Subcutaneous abdominal adipose tissue (tissue), 5 donors: ENCODE measurements around the gene GNA12.

ENCODE experiments used
- H3K27ac ChIP-seq: one replicate; pipeline ENCODE4 v1.7.0; 2013; ENCODE audit warnings: low read depth, mild to moderate bottlenecking, inconsistent platforms, low read length, moderate library complexity
- H3K27me3 ChIP-seq, 5 donors: one replicate each; pipeline ENCODE4 v1.7.0; 2013; ENCODE audit warnings: low read length in 5 of 5, inconsistent platforms in 1 of 5; ENCODE audit not compliant: control insufficient read depth in 5 of 5, insufficient read depth in 4 of 5
- H3K36me3 ChIP-seq, 5 donors: one replicate each; pipeline ENCODE4 v1.7.0; 2013; ENCODE audit warnings: low read length in 5 of 5; ENCODE audit not compliant: control insufficient read depth in 5 of 5, insufficient read depth in 5 of 5
- H3K4me1 ChIP-seq, 5 donors: one replicate each; pipeline ENCODE4 v1.7.0; 2013; ENCODE audit warnings: low read length in 5 of 5, mild to moderate bottlenecking in 3 of 5, moderate library complexity in 1 of 5; ENCODE audit not compliant: control insufficient read depth in 5 of 5, insufficient read depth in 5 of 5
- H3K4me3 ChIP-seq, 5 donors: one replicate each; pipeline ENCODE4 v1.7.0; 2013; ENCODE audit warnings: low read length in 5 of 5, low read depth in 1 of 5
- H3K9ac ChIP-seq, 5 donors: one replicate each; pipeline ENCODE4 v1.7.0; 2013; ENCODE audit warnings: low read length in 5 of 5, mild to moderate bottlenecking in 4 of 5, moderate library complexity in 3 of 5
- H3K9me3 ChIP-seq, 5 donors: one replicate each; pipeline ENCODE4 v1.7.0; 2013; ENCODE audit warnings: low read length in 5 of 5; ENCODE audit not compliant: control insufficient read depth in 5 of 5
- donor health status: healthy.
- donor health status: healthy.
- donor health status: healthy.
- donor health status: healthy.
- donor health status: healthy.

The GNA12 gene

DNA sequence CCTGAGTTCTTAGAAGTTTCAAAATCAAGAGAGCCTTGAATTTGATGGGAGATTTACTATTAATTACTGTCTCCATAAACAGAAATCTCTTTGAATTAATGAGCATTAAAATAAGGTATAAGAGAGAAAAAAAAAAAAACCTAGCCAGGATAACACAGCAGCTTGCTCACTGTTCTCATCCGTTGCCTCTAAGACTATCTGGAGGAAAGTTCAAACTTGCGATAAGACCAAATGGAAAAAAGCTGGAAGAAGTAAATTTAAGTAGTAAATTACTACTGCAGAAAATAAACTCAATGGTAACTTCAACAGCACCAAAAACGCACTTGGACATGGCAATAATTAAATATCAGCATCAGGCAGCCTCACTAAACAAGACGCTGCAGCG, 36.7 kb downstream of the GNA12 start:
- H3K9me3 ChIP-seq = no peaks in the 10 kb centered on the region
- peak overlapping the region in 3 of 5 donors; percentile 1 to 65 (median 45) for H3K4me3 ChIP-seq
- peaks cover 5 to 64% (median 50%) of the 10 kb centered on the region in 5 donors for H3K4me1 ChIP-seq
- peak overlapping the region in 2 of 5 donors; percentile 28 to 36 for H3K9ac ChIP-seq
- no peaks in the 10 kb centered on the region for H3K27me3 ChIP-seq
- H3K36me3 ChIP-seq = no peaks in the 10 kb centered on the region
- H3K27ac ChIP-seq = peak overlapping the region; percentile 15

DNA sequence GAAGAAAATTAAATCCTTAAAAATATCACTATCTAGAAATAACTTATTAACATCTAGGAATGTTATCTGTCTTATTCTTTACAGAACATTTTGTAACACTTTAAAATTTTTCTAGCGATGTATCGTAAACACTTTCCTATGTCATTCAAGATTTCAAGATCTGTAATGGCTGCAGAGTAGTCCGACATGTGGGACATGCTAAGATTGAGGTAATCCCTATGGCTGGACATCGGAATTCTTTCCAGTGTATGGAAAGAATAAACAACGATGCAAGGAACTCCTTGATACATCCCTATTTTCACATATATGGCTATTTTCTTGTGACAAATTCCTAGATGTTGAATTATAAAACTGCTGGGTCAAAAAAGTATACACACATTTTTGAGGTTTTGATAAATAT, 37.5 kb downstream of the GNA12 start:
- Histone ChIP-seq H3K9ac (no peak overlapping the region), H3K27ac (no peak overlapping the region), H3K4me3 (no peak overlapping the region), H3K36me3 (no peaks in the 10 kb centered on the region), H3K27me3 (no peaks in the 10 kb centered on the region), H3K4me1 (peaks cover 5 to 63% (median 50%) of the 10 kb centered on the region in 5 donors), H3K9me3 (no peaks in the 10 kb centered on the region)

DNA sequence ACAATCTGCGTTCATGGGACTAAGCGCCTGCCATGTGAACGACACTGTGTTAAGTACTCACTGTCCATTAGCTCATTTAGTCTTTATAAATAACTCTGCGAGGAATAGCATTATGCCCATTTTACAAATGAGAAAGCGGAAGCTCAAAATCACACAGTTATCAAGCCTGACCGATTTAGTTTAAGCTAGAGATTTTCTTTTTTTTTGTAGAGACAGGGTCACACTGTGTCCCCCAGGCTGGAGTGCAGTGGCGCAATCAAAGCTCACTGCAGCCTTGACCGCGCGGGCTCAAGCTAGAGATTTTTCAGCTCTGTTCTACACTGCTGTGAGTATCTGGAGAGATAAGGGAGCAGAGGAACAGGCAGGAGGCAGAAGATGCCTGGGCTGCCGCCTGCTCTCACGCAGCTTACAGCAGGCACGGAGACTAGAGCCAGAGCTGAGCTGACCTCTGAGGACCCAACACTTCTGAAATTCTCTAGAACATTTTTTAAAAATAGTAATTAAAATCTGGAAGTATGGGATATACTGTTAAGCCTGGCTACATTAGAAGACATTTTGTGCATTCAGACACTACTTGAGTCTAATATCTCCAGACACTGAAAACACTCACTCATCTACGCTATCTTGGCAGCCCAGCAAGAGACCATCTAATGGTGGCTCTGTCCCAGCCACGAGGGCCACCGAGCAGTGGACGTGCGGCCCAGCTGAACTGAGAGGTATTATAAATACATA, 38.7 kb downstream of the GNA12 start:
- no peak overlapping the region for H3K9ac ChIP-seq
- H3K36me3 ChIP-seq = no peaks in the 10 kb centered on the region
- H3K4me1 ChIP-seq = peaks cover 2 to 63% (median 49%) of the 10 kb centered on the region in 5 donors
- H3K27me3 ChIP-seq = no peaks in the 10 kb centered on the region
- H3K27ac ChIP-seq = no peak overlapping the region
- no peak overlapping the region for H3K4me3 ChIP-seq
- no peaks in the 10 kb centered on the region for H3K9me3 ChIP-seq

DNA sequence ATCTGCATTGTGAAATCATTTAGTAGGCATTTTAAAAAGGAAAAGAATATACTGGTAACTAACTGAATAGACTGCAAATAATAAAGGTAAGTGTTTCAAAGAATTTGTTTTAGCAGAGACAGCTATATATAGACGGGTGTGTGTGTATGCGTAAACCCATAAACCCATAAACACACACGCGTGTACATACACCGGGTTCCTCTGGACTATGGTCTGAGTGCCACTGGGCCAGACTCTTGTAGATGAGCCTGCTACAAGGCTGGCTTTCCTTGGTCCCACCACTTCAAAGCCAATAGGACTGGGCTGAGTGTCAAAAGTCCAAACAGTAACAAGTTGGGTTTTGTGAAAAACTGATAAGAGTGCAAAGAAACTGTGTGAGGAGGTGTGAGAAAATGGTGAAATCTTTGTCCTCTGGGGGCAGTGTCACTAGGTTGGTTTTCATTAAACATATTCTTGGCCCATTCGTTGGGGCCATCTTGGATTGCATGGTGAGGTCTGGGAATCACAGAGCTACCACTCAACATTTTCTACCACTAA, 39.8 kb downstream of the GNA12 start:
- H3K4me1 ChIP-seq = peaks cover 2 to 63% (median 47%) of the 10 kb centered on the region in 5 donors
- H3K27ac ChIP-seq = no peak overlapping the region
- H3K36me3 ChIP-seq = no peaks in the 10 kb centered on the region
- no peak overlapping the region for H3K4me3 ChIP-seq
- H3K27me3 ChIP-seq = no peaks in the 10 kb centered on the region
- H3K9ac ChIP-seq = no peak overlapping the region
- H3K9me3 ChIP-seq = no peaks in the 10 kb centered on the region

DNA sequence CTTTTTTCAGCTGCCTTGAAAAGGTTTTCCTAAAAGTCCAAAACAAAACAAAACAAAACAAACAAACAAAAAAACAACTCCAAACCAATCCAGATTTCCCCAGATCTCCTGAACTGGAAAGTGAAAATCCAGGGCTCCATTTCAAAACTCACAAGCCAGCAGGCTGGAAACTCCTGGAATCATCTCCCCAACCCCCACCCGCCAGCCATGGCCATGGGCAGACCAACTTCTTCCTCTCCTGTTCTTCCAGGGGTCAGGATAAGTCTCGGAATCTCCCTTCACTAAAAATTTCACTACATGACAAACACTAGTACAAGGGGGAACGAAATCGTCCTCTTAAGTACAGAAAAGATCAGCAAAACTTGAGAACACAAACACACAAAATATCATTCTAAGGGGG, 40.4 kb downstream of the GNA12 start:
- Histone ChIP-seq H3K36me3 (no peaks in the 10 kb centered on the region), H3K4me3 (no peak overlapping the region), H3K9ac (no peak overlapping the region), H3K27me3 (no peaks in the 10 kb centered on the region), H3K27ac (peak overlapping the region; percentile 61), H3K4me1 (peaks cover 2 to 60% (median 43%) of the 10 kb centered on the region in 5 donors), H3K9me3 (no peaks in the 10 kb centered on the region)

DNA sequence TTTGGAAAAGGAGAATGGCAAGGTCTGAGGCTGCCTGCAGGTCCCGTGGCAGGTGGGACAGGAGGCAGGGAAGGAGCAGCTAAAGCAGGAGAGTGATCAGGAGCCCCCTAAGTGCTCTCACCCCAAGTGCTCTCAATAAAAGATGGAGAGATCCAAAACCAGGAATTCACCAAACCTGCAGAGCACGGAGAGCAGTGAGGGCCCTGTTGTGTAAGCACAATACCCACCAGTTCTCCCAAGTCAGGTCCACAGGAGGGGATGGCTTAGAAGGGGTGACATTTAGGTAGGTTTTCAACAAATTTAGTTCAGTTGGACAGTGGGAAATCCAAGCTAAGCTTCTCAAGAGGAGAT, 40.8 kb downstream of the GNA12 start:
- H3K36me3 ChIP-seq = no peaks in the 10 kb centered on the region
- peak overlapping the region in 2 of 5 donors; percentile 16 to 44 for H3K9ac ChIP-seq
- no peaks in the 10 kb centered on the region for H3K9me3 ChIP-seq
- H3K27ac ChIP-seq = peak overlapping the region; percentile 61
- peaks cover 2 to 56% (median 39%) of the 10 kb centered on the region in 5 donors for H3K4me1 ChIP-seq
- no peaks in the 10 kb centered on the region for H3K27me3 ChIP-seq
- peak overlapping the region in 3 of 5 donors; percentile 34 to 51 (median 37) for H3K4me3 ChIP-seq

DNA sequence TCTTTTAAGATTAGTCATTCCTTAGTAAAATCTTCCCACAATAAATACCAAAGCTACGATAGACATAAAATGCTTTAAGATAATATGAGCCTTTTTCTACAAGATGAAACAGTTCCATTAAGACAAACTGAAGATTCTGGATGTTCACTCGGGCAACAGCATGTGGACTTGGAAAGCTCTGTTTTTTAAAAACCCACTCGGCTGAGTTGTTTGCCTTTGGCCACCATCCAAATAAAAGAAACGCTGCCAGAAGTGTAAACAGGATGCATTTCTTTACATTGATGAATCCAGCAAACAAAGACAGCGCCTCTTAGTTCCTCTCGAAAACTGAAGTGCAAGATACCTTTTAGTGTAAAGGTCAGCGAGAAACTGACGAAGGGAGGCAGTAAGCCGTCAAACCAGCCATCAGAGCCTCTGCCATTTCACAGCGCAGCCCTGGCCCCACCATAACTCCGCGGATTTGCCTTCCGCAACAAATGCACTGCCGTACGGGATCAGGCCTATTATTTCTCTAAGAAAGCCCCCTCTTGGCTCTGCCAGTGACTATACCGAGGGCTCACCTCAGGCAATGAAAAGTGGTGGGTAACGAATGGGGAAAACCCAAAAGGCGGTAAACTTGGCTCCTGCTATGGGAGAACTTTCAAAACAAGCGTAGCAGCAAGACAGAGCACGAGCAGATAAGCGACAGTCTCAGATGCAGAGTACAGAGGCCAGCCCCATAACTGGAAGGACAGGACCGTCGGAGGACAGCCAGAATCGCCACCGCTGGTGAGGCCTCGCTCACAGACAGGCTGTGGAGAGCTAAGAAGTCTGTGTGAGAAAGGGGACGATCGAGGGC, 41.4 kb downstream of the GNA12 start:
- Histone ChIP-seq H3K36me3 (no peaks in the 10 kb centered on the region), H3K4me3 (peak overlapping the region; percentile 34 to 51 (median 37)), H3K9ac (peak overlapping the region; percentile 6 to 48 (median 16)), H3K27ac (peak overlapping the region; percentile 61), H3K27me3 (no peaks in the 10 kb centered on the region), H3K9me3 (no peaks in the 10 kb centered on the region), H3K4me1 (peaks cover 0 to 50% (median 33%) of the 10 kb centered on the region in 5 donors)

DNA sequence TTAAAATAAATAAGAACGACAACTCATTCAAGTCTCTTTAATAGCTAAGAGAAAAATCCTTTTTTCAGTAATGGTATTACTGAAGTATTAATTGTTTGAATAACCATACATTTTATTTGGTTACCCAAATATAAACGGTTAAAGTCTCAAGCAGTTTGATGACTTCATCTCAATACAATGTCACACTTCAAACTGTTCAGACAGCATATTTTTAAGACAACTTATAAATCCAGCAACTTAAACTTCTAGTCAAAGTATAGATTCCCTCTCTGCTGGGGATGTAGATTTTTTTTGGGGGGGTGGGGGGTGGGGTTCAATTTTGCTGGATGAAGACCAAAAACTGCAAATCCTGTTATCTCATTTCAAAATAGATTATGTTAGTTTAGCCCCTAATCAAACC, 42.0 kb downstream of the GNA12 start:
- Histone ChIP-seq H3K9me3 (no peaks in the 10 kb centered on the region), H3K4me3 (no peak overlapping the region), H3K4me1 (peaks cover 0 to 46% (median 30%) of the 10 kb centered on the region in 5 donors), H3K36me3 (no peaks in the 10 kb centered on the region), H3K27ac (peak overlapping the region; percentile 61), H3K27me3 (no peaks in the 10 kb centered on the region), H3K9ac (peak overlapping the region in 1 of 5 donors; percentile 6)

DNA sequence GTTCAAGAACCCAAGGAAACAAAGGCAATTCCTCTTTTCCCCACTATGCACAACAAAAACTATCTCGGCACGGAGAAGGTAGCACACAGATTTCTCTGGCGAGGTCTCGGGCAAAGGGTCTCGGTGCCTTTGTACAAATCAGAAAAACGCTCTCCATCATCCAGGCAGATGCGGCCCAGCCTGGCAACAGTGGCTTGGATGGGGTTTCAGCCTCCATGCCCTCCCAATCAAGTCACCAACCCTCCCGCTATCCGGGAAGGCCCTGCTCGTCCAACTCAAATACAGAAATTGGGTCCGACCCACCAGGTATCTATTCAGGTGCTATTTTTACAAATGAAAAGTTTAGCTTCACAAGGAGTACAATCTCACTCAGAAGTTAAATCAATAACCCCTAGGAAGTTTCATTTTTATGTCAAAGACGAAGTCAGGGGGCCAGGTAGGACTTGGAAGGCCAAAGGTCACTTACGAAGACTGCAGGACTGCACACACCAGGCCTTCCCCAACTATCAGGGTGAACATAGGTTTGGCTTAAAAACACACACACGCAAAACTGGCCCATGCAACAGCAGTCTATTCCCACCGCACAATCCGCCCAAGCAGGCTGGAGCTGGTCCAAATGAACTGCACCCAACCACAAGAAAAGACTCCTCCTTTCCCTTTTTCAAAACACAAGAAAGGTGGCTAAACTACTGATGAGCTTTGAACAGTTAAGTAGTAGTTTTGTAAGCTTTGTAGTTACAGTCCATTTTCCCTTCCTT, 43.0 kb downstream of the GNA12 start:
- Histone ChIP-seq H3K27me3 (no peaks in the 10 kb centered on the region), H3K9me3 (no peaks in the 10 kb centered on the region), H3K4me3 (peak overlapping the region in 4 of 5 donors; percentile 5 to 23 (median 14)), H3K36me3 (no peaks in the 10 kb centered on the region), H3K9ac (no peak overlapping the region), H3K4me1 (peaks cover 5 to 55% (median 39%) of the 10 kb centered on the region in 5 donors), H3K27ac (peak overlapping the region; percentile 61)
